HepG2 (cell line): ENCODE measurements around the gene PIR. TPM values are rescaled to one million over a fixed set of nuclear protein-coding genes. Genes with fewer than 3 reads are reported as not detected.

Experiments used
- AHR ChIP-seq: IDR thresholded peaks from 2 replicates; pipeline ENCODE4 v1.6.1; 2018; ENCODE audit warnings: missing genetic modification reagents, missing compliant biosample characterization
- ARHGAP35 ChIP-seq: sonication (generic); formaldehyde crosslinking; IDR thresholded peaks from 2 replicates; pipeline ENCODE4 v1.9.0; 2022; ENCODE audit warnings: mild to moderate bottlenecking, inconsistent platforms, moderate library complexity, missing genetic modification reagents, borderline replicate concordance
- ARID2 ChIP-seq: sonication (generic); formaldehyde crosslinking; IDR thresholded peaks from 2 replicates; pipeline ENCODE4 v1.8.1; 2022; ENCODE audit warnings: mild to moderate bottlenecking, missing genetic modification reagents, borderline replicate concordance
- KAT8 ChIP-seq: IDR thresholded peaks from 2 replicates; pipeline ENCODE4 v1.6.1; 2016; ENCODE audit warnings: missing genetic modification reagents, missing compliant biosample characterization
- NCOR1 ChIP-seq: fragments of 200-600 bp; sonication (generic); IDR thresholded peaks from 2 replicates; pipeline ENCODE4 v1.7.0; 2017; ENCODE audit warnings: antibody characterized with exemption, low read length, borderline replicate concordance
- NPAS2 ChIP-seq: sonication (generic); formaldehyde crosslinking; IDR thresholded peaks from 2 replicates; pipeline ENCODE4 v1.8.0; 2022; ENCODE audit warnings: mild to moderate bottlenecking, missing genetic modification reagents, borderline replicate concordance
- SETDB1 ChIP-seq: sonication (generic); formaldehyde crosslinking; IDR thresholded peaks from 2 replicates; pipeline ENCODE4 v1.5.1; 2020; ENCODE audit warnings: missing genetic modification reagents, mild to moderate bottlenecking, borderline replicate concordance
- SIX4 ChIP-seq: sonication (generic); formaldehyde crosslinking; IDR thresholded peaks from 2 replicates; pipeline ENCODE4 v1.4.0; 2020; ENCODE audit warnings: missing genetic modification reagents
- SP1 ChIP-seq, 2 experiments: fragments of 450-650 bp in 1 of 2; sonication (generic) in 1 of 2; formaldehyde crosslinking in 1 of 2; IDR thresholded peaks; 2 replicates each; pipeline versions ENCODE4 v1.4.0 to v1.6.1; 2016 to 2020; ENCODE audit warnings: missing genetic modification reagents in 1 of 2
- TMF1 ChIP-seq: sonication (generic); formaldehyde crosslinking; IDR thresholded peaks from 2 replicates; pipeline ENCODE4 v1.8.1; 2022; ENCODE audit warnings: low read depth, missing genetic modification reagents
- TOPORS ChIP-seq: sonication (generic); formaldehyde crosslinking; IDR thresholded peaks from 2 replicates; pipeline ENCODE4 v1.8.0; 2023; ENCODE audit warnings: mild to moderate bottlenecking, missing genetic modification reagents
- TSC22D2 ChIP-seq: sonication (generic); formaldehyde crosslinking; IDR thresholded peaks from 2 replicates; pipeline ENCODE4 v1.5.1; 2020; ENCODE audit warnings: missing genetic modification reagents, mild to moderate bottlenecking, borderline replicate concordance
- YEATS4 ChIP-seq: sonication (generic); formaldehyde crosslinking; IDR thresholded peaks from 2 replicates; pipeline ENCODE4 v1.4.0; 2020; ENCODE audit warnings: missing genetic modification reagents, borderline replicate concordance
- ZBTB1 ChIP-seq: sonication (generic); formaldehyde crosslinking; IDR thresholded peaks from 2 replicates; pipeline ENCODE4 v1.4.0; 2020; ENCODE audit warnings: missing genetic modification reagents, borderline replicate concordance
- ZBTB39 ChIP-seq: sonication (generic); formaldehyde crosslinking; IDR thresholded peaks from 2 replicates; pipeline ENCODE4 v1.5.0; 2020; ENCODE audit warnings: missing genetic modification reagents
- ZFP36 ChIP-seq: fragments of 150-350 bp; IDR thresholded peaks from 2 replicates; pipeline ENCODE4 v1.6.1; 2018; ENCODE audit warnings: borderline replicate concordance, low read length, low read depth; ENCODE audit not compliant: partially characterized antibody
- ZFP37 ChIP-seq: sonication (generic); formaldehyde crosslinking; IDR thresholded peaks from 2 replicates; pipeline ENCODE4 v1.4.0; 2020; ENCODE audit warnings: missing genetic modification reagents, borderline replicate concordance
- ZNF136 ChIP-seq: sonication (generic); formaldehyde crosslinking; IDR thresholded peaks from 2 replicates; pipeline ENCODE4 v1.8.1; 2022; ENCODE audit warnings: low read depth, mild to moderate bottlenecking, moderate library complexity, missing genetic modification reagents
- ZNF180 ChIP-seq: sonication (generic); formaldehyde crosslinking; IDR thresholded peaks from 2 replicates; pipeline ENCODE4 v1.4.0; 2020; ENCODE audit warnings: low read depth, missing genetic modification reagents, borderline replicate concordance
- ZNF460 ChIP-seq: sonication (generic); formaldehyde crosslinking; IDR thresholded peaks from 2 replicates; pipeline ENCODE4 v1.5.1; 2020; ENCODE audit warnings: missing genetic modification reagents, mild to moderate bottlenecking, borderline replicate concordance
- ZNF562 ChIP-seq: sonication (generic); formaldehyde crosslinking; IDR thresholded peaks from 2 replicates; pipeline ENCODE4 v1.8.0; 2022; ENCODE audit warnings: missing genetic modification reagents, borderline replicate concordance
- ZNF607 ChIP-seq: sonication (generic); formaldehyde crosslinking; IDR thresholded peaks from 2 replicates; pipeline ENCODE4 v1.5.1; 2020; ENCODE audit warnings: missing genetic modification reagents, mild to moderate bottlenecking, borderline replicate concordance
- ZNF761 ChIP-seq: sonication (generic); formaldehyde crosslinking; conservative IDR thresholded peaks from 2 replicates; pipeline ENCODE4 v1.4.0; 2020; ENCODE audit warnings: mild to moderate bottlenecking, missing genetic modification reagents
- polyA plus RNA-seq, 8 experiments: library from polyadenylated mRNA; depleted of rRNA in 3 of 8; stranded (reverse) in 7 of 8; unstranded in 1 of 8; fragments of >200 nt; fragmentation: Illumina TruSeq in 4 of 8; extraction: Trizol in 4 of 8; gene quantifications; 2 replicates each; pipeline versions ENCODE4 v1.2.1 to v1.2.3, GENCODE V29; 2011 to 2016; ENCODE audit warnings: low read depth in 4 of 8, missing spikeins in 1 of 8, mixed read lengths in 1 of 8; ENCODE audit not compliant: insufficient read depth in 1 of 8
- total RNA-seq, 5 experiments: library from RNA; depleted of rRNA; stranded (reverse); fragments of >200 nt; fragmentation: Illumina TruSeq; extraction: Trizol; gene quantifications; 2 replicates each; pipeline ENCODE4 v1.2.3, GENCODE V29; 2016; ENCODE audit warnings: low read depth in 1 of 5
- TF ChIP-seq, protein P1 (sequence below): sonication (generic); formaldehyde crosslinking; IDR thresholded peaks from 2 replicates; pipeline ENCODE4 v1.4.0; 2020; ENCODE audit warnings: mild to moderate bottlenecking, missing genetic modification reagents
- TF ChIP-seq, protein P2 (sequence below): sonication (generic); formaldehyde crosslinking; IDR thresholded peaks from 2 replicates; pipeline ENCODE4 v1.4.0; 2020; ENCODE audit warnings: missing genetic modification reagents

PIR gene
- total and polyA plus RNA-seq, 2 of the 13 experiments (the other 11 are each of a cell fraction or from before 2014, with no cell fraction given), result 12.2 to 38.0 TPM

GRCh38 chrX:15493118-15493962 is at the start of gene PIR (continued):
- TF ChIP-seq ZBTB39 (CRISPR knock-in tag), result no peak
- no peak for TF ChIP-seq TMF1 (CRISPR knock-in tag)
- TF ChIP-seq ZFP36, result no peak
- TF ChIP-seq KAT8 (CRISPR knock-in tag), result no peak
- TF ChIP-seq ZNF562 (CRISPR knock-in tag), result no peak
- no peak for TF ChIP-seq ZNF460 (CRISPR knock-in tag)
- no peak for TF ChIP-seq ZBTB1
- no peak for TF ChIP-seq SP1 (IDR thresholded peaks at IDR 0.05)
- no peak for TF ChIP-seq SP1 (CRISPR knock-in tag; IDR thresholded peaks at IDR 0.05)
- no peak for TF ChIP-seq ZNF761 (CRISPR knock-in tag)
- TF ChIP-seq SIX4, result no peak
- no peak for TF ChIP-seq ARID2 (CRISPR knock-in tag)
- TF ChIP-seq TOPORS, result no peak
- TF ChIP-seq TSC22D2 (CRISPR knock-in tag), result no peak
- no peak for TF ChIP-seq ARHGAP35 (CRISPR knock-in tag)
- TF ChIP-seq YEATS4 (CRISPR knock-in tag), result no peak
- TF ChIP-seq SETDB1 (CRISPR knock-in tag), result no peak
- TF ChIP-seq, protein P1, sequence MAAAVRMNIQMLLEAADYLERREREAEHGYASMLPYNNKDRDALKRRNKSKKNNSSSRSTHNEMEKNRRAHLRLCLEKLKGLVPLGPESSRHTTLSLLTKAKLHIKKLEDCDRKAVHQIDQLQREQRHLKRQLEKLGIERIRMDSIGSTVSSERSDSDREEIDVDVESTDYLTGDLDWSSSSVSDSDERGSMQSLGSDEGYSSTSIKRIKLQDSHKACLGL (CRISPR knock-in tag), result no peak
- no peak for TF ChIP-seq NPAS2
- TF ChIP-seq ZNF180, result no peak
- no peak for TF ChIP-seq NCOR1
- no peak for TF ChIP-seq ZNF136 (CRISPR knock-in tag)
- TF ChIP-seq, protein P2, sequence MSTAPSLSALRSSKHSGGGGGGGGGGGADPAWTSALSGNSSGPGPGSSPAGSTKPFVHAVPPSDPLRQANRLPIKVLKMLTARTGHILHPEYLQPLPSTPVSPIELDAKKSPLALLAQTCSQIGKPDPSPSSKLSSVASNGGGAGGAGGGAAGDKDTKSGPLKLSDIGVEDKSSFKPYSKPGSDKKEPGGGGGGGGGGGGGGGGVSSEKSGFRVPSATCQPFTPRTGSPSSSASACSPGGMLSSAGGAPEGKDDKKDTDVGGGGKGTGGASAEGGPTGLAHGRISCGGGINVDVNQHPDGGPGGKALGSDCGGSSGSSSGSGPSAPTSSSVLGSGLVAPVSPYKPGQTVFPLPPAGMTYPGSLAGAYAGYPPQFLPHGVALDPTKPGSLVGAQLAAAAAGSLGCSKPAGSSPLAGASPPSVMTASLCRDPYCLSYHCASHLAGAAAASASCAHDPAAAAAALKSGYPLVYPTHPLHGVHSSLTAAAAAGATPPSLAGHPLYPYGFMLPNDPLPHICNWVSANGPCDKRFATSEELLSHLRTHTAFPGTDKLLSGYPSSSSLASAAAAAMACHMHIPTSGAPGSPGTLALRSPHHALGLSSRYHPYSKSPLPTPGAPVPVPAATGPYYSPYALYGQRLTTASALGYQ (CRISPR knock-in tag), result no peak
- TF ChIP-seq ZFP37, result no peak
- no peak for TF ChIP-seq AHR (CRISPR knock-in tag)
- no peak for TF ChIP-seq ZNF607 (CRISPR knock-in tag)
